CD4-positive, alpha-beta T cell treated with Interleukin-21 for 1 hour (primary cell): ENCODE data around the gene GTPBP4.
"Not testable (repeated sequence)": the region's sequence is repeated elsewhere in the genome, so short reads cannot be mapped to it uniquely, and the experiment has no call there.

ENCODE experiments used
- DNase-seq: peaks from one replicate; pipeline ENCODE4 v3.0.0-alpha.2; 2020

Gene GTPBP4

DNA sequence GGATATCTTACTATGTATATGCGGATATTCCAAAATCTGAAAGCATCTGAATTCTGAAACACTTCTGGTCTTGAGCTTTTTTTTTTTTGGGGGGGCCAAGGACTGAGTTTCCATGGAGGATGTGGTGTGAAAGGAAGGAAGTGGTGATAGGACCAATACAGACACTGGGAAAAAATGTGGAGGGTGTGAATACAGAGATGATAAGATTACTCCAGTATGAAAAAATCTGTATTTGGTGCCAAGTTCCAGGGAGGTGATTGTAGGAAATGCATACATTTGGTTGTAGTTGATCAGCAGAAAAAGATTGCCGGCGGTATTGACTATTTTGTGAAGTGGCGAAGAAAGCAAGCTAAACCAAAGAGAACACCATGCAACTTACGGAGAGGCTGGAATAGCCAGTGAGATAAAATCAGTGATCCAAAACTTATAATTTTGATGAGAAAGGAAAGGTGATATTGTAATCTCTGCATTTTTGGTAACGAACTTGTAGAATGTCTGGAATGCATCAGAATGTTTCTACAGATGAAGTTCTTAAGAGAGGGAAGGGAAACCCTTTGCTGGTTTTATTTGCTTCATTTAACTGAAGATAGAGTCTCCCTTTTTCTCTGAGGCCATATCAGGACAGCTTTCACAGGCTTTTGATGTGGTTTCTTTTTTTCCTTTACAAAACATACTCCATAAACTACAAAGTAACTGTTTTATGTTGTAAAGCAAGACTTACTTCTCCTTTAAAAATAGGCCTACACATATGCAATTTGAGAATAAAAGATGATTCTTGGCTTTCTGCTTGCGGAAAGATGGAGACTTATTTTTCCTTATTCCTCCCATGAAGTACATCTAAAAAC lies 73.9 kb downstream of the GTPBP4 start:
- peak; percentile 28 for DNase-seq

DNA sequence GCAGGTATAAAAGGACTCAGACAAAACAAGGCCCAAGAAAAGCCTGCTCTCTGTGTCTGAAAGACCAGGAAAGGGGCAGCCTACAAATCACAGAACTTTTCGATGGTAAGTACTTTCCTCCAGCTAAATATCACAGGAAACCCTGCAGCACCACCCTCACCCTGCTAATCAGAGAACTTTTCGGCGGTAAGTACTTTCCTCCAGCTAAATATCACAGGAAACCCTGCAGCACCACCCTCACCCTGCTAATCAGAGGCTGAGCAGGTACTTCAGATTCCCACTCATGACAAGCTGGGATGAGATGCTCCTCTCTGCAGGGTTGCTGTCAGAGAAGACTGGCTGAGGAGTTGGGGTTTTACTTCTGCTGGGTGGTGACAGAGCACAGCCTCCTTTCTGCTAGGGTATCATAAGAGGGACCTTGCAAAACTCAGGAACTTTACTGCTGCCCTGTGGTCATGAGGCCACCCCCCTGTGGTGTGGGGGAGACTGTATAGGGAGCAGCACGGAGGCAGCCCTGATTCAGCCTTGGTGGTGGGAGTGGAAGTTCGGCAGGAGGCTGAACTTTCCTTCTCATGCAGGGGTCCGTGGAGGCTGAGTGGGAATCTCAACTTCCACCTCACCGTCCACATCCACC lies 75.1 kb downstream of the GTPBP4 start:
- DNase-seq, result peak; percentile 53

DNA sequence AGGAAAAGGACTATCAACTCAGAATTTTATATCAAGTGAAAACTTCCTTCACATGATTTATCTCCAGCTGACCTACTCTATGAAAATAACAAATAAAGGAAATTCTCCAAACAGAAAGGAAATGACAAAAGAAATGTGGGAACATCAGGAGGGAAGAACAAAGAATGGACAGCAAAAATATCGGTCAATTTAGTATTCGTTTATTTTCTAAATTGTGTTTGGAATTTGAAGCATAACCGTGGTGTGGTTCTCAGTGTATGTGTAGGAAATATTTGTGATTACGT lies 76.7 kb downstream of the GTPBP4 start:
- no peak for DNase-seq

DNA sequence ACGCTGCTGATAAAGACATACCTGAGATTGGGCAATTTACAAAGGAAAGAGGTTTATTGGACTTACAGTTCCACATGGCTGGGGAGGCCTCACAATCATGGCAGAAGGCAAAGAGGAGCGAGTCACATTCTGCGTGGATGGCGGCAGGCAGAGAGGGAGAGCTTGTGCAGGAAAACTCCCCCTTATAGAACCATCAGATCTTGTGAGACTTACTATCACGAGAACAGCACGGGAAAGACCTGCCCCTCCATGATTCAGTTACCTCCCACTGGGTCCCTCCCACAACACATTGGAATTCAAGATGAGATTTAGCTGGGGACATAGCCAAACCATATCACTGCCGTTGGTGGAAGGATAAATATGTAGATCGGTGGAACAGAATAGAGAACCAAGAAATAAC lies 78.5 kb downstream of the GTPBP4 start:
- not testable (repeated sequence) for DNase-seq

DNA sequence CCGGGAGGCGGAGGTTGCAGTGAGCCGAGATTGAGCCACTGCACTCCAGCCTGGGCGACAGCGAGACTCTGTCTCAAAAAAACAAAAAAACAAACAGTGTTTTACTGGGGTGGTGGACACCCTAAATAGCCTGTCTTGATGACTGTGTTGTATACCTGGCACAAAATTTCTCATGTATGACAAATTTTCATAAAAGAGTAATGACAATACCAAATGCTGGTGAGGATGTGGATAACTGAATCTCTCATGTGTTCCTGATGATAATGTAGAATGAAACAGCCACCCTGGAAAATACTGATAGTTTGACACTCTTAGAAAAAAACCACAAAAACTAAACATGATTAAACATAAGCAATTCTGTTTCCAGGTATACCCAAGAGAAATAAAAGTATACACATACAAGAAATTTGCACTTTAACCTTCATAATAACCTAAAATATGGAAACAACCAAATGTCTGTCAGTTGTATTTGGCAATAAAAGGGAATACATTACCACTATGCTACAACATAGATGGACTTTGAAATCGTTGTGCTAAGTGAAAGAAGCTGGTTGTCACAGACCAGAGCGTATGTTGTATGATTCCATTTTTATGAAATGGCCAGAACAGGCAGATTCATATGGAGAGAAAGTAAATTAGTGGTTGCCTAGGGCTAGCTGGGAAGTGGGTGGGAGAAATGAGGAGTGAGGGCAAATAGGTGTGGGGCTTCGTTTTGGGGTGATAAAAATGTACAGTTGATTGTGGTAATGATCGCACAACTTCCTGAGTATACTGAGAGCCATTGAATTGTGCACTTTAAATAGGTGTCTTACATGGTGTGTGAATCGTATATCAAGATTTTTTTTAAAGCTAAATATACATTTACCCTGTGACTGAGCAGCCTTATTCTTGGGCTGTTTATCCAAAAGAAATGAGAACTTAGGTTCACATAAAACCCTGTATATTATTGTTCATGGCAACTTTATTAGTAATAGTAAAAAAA lies 80.4 kb downstream of the GTPBP4 start:
- no peak for DNase-seq
